ENCODE data around the gene DGKZ. TPM values are rescaled to one million over a fixed set of nuclear protein-coding genes. Genes with fewer than 3 reads are reported as not detected.

The DGKZ gene
- total RNA-seq, 4 donors from 2014 or later: 45.0 to 97.0 (median 54.3) TPM

- no peak for TF ChIP-seq CTCF (IDR thresholded peaks at IDR 0.05; ENCODE audit: low read depth)
Measured at GRCh38 chr11:46377831-46378230, 30.6 kb downstream of the DGKZ start.

GRCh38 chr11:46378296-46378695, 31.0 kb downstream of the DGKZ start:
- TF ChIP-seq CTCF (IDR thresholded peaks at IDR 0.05; ENCODE audit: low read depth): no peak

GRCh38 chr11:46378811-46379481, 31.7 kb downstream of the DGKZ start:
- TF ChIP-seq CTCF (IDR thresholded peaks at IDR 0.05; ENCODE audit: low read depth): no peak

- no peak for TF ChIP-seq CTCF (IDR thresholded peaks at IDR 0.05; ENCODE audit: low read depth)
Measured at GRCh38 chr11:46380340-46381047, 33.2 kb downstream of the DGKZ start.

- no peak for TF ChIP-seq CTCF (IDR thresholded peaks at IDR 0.05; ENCODE audit: low read depth)
Measured at GRCh38 chr11:46381048-46381818, 34.0 kb downstream of the DGKZ start, which contains the start of gene MDK. MDK (plus strand) TSS chr11:46381669; CDS start chr11:46382058, 389 bp downstream.

- no peak for TF ChIP-seq CTCF (IDR thresholded peaks at IDR 0.05; ENCODE audit: low read depth)
Measured at GRCh38 chr11:46381819-46382645, 34.8 kb downstream of the DGKZ start.

All from subcutaneous adipose tissue (tissue), 4 donors.